GM12878 (cell line): Measurements from ENCODE around the gene MOK. TPM values are rescaled to one million over a fixed set of nuclear protein-coding genes. Genes with fewer than 3 reads are reported as not detected.

Experiments used
- ATAC-seq: fragments of 200-7000 bp; cut with Tn5 transposase; 3 replicates; pipeline ENCODE4 v1.9.1; 2020; ENCODE audit warnings: mild to moderate bottlenecking, moderate library complexity
- BruUV-seq: library from RNA; stranded (reverse); fragments of 400-500 nt; replicated peaks from 2 replicates; lab custom pipeline; 2021; lab: Mats Ljungman, UMichigan
- CTCF ChIA-PET: fragments of 300-600 bp; sonication (Branson Sonifier 250); formaldehyde crosslinking; extraction: SDS; loops from one replicate; lab custom pipeline; 2021; ENCODE audit warnings: inconsistent platforms; lab: Yijun Ruan, JAX
- POLR2A ChIA-PET: fragments of 350-600 bp; formaldehyde crosslinking; extraction: SDS; loops from one replicate; lab custom pipeline; 2021; ENCODE audit warnings: inconsistent platforms; lab: Charles Lee
- RAD21 ChIA-PET: fragments of 300-600 bp; sonication (Branson Sonifier 250); formaldehyde crosslinking; loops from one replicate; lab custom pipeline; 2023; ENCODE audit warnings: antibody characterized with exemption; ENCODE audit not compliant: unreplicated experiment; lab: Charles Lee
- SMC1A ChIA-PET: fragments of 300-600 bp; sonication (Branson Sonifier 250); formaldehyde crosslinking; loops from one replicate; lab custom pipeline; 2023; ENCODE audit not compliant: unreplicated experiment, uncharacterized antibody; lab: Charles Lee
- DNase-seq: peaks from one replicate; pipeline ENCODE4 v3.0.0-alpha.2; 2011; ENCODE audit warnings: low read depth, low spot score
- FAIRE-seq: peaks from 3 replicates; lab custom pipeline; 2011; peaks lifted over from hg19 to GRCh38; lab: Jason Lieb, UNC
- H2AFZ ChIP-seq: 2 replicates; pipeline ENCODE4 v1.6.0; 2011; ENCODE audit warnings: low read depth, low read length, control low read depth; ENCODE audit not compliant: control insufficient read depth
- H3K27ac ChIP-seq: 2 replicates; pipeline ENCODE4 v1.5.1; 2011; ENCODE audit warnings: control low read depth; ENCODE audit not compliant: control insufficient read depth, insufficient read depth
- H3K27me3 ChIP-seq, 2 experiments: replicated peaks in 1 of 2; 2 replicates each; pipeline versions ENCODE4 v1.6.0 to v1.6.1; 2011; ENCODE audit warnings: low read length in 1 of 2; ENCODE audit not compliant: control insufficient read depth in 2 of 2, insufficient read depth in 2 of 2
- H3K36me3 ChIP-seq, 2 experiments: 2 replicates each; pipeline ENCODE4 v1.5.1; 2011; ENCODE audit warnings: low read length in 1 of 2; ENCODE audit not compliant: control insufficient read depth in 2 of 2, insufficient read depth in 2 of 2
- H3K4me1 ChIP-seq: 2 replicates; pipeline ENCODE4 v1.6.1; 2011; ENCODE audit warnings: mild to moderate bottlenecking, low read length, moderate library complexity, mixed read lengths; ENCODE audit not compliant: control insufficient read depth, insufficient read depth
- H3K4me2 ChIP-seq: 2 replicates; pipeline ENCODE4 v1.6.0; 2011; ENCODE audit warnings: control low read depth; ENCODE audit not compliant: control insufficient read depth, insufficient read depth
- H3K4me3 ChIP-seq: fragments of 200-600 bp; sonication (generic); 2 replicates; pipeline ENCODE4 v1.5.1; 2016
- H3K79me2 ChIP-seq: 2 replicates; pipeline ENCODE4 v1.6.0; 2011; ENCODE audit warnings: low read length; ENCODE audit not compliant: control insufficient read depth, insufficient read depth
- H3K9ac ChIP-seq: 2 replicates; pipeline ENCODE4 v1.8.0; 2011; ENCODE audit warnings: low read length, control low read depth, mixed read lengths; ENCODE audit not compliant: control insufficient read depth, insufficient read depth
- H3K9me3 ChIP-seq: replicated peaks from 3 replicates; pipeline ENCODE4 v1.5.1; 2011; ENCODE audit warnings: mild to moderate bottlenecking, low read length; ENCODE audit not compliant: control insufficient read depth, insufficient read depth
- H4K20me1 ChIP-seq: 2 replicates; pipeline ENCODE4 v1.6.0; 2011; ENCODE audit not compliant: control insufficient read depth, insufficient read depth
- BACH1 ChIP-seq: fragments of 450-650 bp; IDR thresholded peaks from 2 replicates; pipeline ENCODE4 v1.6.1; 2017; ENCODE audit warnings: mild to moderate bottlenecking, borderline replicate concordance
- BHLHE40 ChIP-seq, 2 experiments: fragments of 450-650 bp in 1 of 2; IDR thresholded peaks; 2 replicates each; pipeline ENCODE4 v1.6.1; 2011 to 2017; ENCODE audit warnings: low read depth in 2 of 2, borderline replicate concordance in 1 of 2, improper control_type of control experiment in 1 of 2, low read length in 1 of 2, mild to moderate bottlenecking in 1 of 2
- CEBPB ChIP-seq, 2 experiments: fragments of 150-350 bp in 1 of 2; IDR thresholded peaks; 2 replicates each; pipeline ENCODE4 v1.6.1; 2012 to 2014; ENCODE audit warnings: low read depth in 2 of 2, low read length in 2 of 2, borderline replicate concordance in 1 of 2, inconsistent platforms in 1 of 2
- CHD4 ChIP-seq: fragments of 200-600 bp; sonication (generic); IDR thresholded peaks from 2 replicates; pipeline ENCODE4 v1.6.1; 2016; ENCODE audit warnings: mild to moderate bottlenecking
- EZH2 ChIP-seq: IDR thresholded peaks from 2 replicates; pipeline ENCODE4 v1.6.1; 2012; ENCODE audit warnings: low read depth, mild to moderate bottlenecking, control low read depth, inconsistent platforms, low read length, borderline replicate concordance; ENCODE audit not compliant: control insufficient read depth
- IRF4 ChIP-seq: IDR thresholded peaks from 2 replicates; pipeline ENCODE4 v1.6.1; 2011; ENCODE audit warnings: low read depth, low read length
- NFYB ChIP-seq: IDR thresholded peaks from 2 replicates; pipeline ENCODE4 v1.6.1; 2011; ENCODE audit warnings: low read depth, mild to moderate bottlenecking, low read length, improper control_type of control experiment, moderate library complexity; ENCODE audit not compliant: insufficient read depth
- POLR2AphosphoS5 ChIP-seq: IDR thresholded peaks from 2 replicates; pipeline ENCODE4 v1.6.1; 2011; ENCODE audit warnings: mild to moderate bottlenecking, low read length, inconsistent platforms
- ZBED1 ChIP-seq: IDR thresholded peaks from 2 replicates; pipeline ENCODE4 v1.6.1; 2016; ENCODE audit warnings: borderline replicate concordance
- WGBS: methylation state at CpG from one replicate; pipeline ENCODE4 v1.1.6; 2016; ENCODE audit warnings: low lambda C conversion rate; ENCODE audit not compliant: insufficient replicate concordance, insufficient coverage; ENCODE audit errors: missing lambda C conversion rate; 5-methylcytosine and 5-hydroxymethylcytosine counted together
- in situ Hi-C: fragments of 300-500 bp; cut with MboI; formaldehyde crosslinking; loops from 9 replicates; pipeline ENCODE4 v1.14.3; 2018; ENCODE audit warnings: mixed read lengths
- intact Hi-C: fragments of 100-400 bp; cut with micrococcal nuclease; formaldehyde crosslinking; loops from one replicate; pipeline ENCODE4 v1.14.2; 2022; ENCODE audit not compliant: unreplicated experiment
- polyA plus RNA-seq, 11 experiments: library from polyadenylated mRNA; depleted of rRNA in 4 of 11; unstranded in 6 of 11; stranded (reverse) in 5 of 11; fragments of >200 nt; fragmentation: Nextera tagmentation in 4 of 11; fragmentation: Illumina TruSeq in 1 of 11; extraction: Ambion mirVana in 4 of 11; extraction: Trizol in 1 of 11; gene quantifications; 1 replicate in 1 of 11; 2 replicates in 10 of 11; pipeline versions ENCODE4 v1.2.1 to v1.2.3, GENCODE V29; 2011 to 2016; ENCODE audit warnings: inconsistent platforms in 2 of 11, missing spikeins in 2 of 11, low read depth in 1 of 11
- total RNA-seq, 4 experiments: library from RNA; depleted of rRNA in 3 of 4; stranded (reverse); fragments of >200 nt in 3 of 4; fragmentation: Illumina TruSeq in 1 of 4; extraction: Trizol in 1 of 4; gene quantifications; 2 replicates each; pipeline versions ENCODE4 v1.2.1 to v1.2.3, GENCODE V29; 2013 to 2021
- TF ChIP-seq, protein P1 (sequence below): fragments of 450-650 bp; IDR thresholded peaks from 2 replicates; pipeline ENCODE4 v1.6.1; 2017; ENCODE audit warnings: low read depth, mild to moderate bottlenecking, moderate library complexity

Gene MOK
- total and polyA plus RNA-seq, 10 of the 15 experiments (the other 5 are each of a cell fraction or from before 2014, with no cell fraction given), result 0.10 to 3.0 (median 1.4) TPM

GRCh38 chr14:102321456-102322422, 16.8 kb upstream of the MOK start:
- no peak for DNase-seq
- H3K9ac ChIP-seq, result no peak overlapping the region
- peaks cover 0 to 3% of the 10 kb centered on the region in 2 experiments; a peak in 1 of 4 replicates for H3K36me3 ChIP-seq
- intact Hi-C loops (no loop called here), in situ Hi-C loops (loop anchor here (25.0 kb wide), 1 partner anchor 559 kb away; the partner anchor contains the start of gene PPP2R5C)
- 98% methylated on average over 12 of the region's 12 CpGs for WGBS
- ChIA-PET SMC1A (interaction anchor here (0.8 to 1.6 kb wide), 4 partner anchors 17 to 355 kb away, joined by 3 read pairs; partner anchors contain the start of gene MOK), RAD21 (interaction anchor here (0.6 to 0.7 kb wide), 2 partner anchors 194 to 333 kb away, joined by 3 read pairs; no protein-coding TSS in a partner anchor), POLR2A (no interaction called here), CTCF (interaction anchor here (0.5 to 0.8 kb wide), 4 partner anchors 14 to 350 kb away, joined by 3 to 4 read pairs (median 3); no protein-coding TSS in a partner anchor)
- H3K27ac ChIP-seq, result no peak overlapping the region
- BruUV-seq, result no TSS peak
- H3K4me3 ChIP-seq, result no peak overlapping the region
- H2AFZ ChIP-seq, result no peak overlapping the region
- no peaks in the 10 kb centered on the region for H3K27me3 ChIP-seq
- no peaks in the 10 kb centered on the region for H4K20me1 ChIP-seq
- no peak for TF ChIP-seq EZH2
- no peak for TF ChIP-seq CHD4
- no peak for TF ChIP-seq BACH1
- no peak for TF ChIP-seq IRF4
- TF ChIP-seq POLR2AphosphoS5, result no peak
- no peak for TF ChIP-seq NFYB
- no peak for TF ChIP-seq CEBPB (IDR thresholded peaks at IDR 0.05; ENCODE audit: borderline replicate concordance in 1 of 2, low read depth in 2 of 2, low read length in 2 of 2)
- TF ChIP-seq ZBED1, result no peak
- TF ChIP-seq, protein P1, sequence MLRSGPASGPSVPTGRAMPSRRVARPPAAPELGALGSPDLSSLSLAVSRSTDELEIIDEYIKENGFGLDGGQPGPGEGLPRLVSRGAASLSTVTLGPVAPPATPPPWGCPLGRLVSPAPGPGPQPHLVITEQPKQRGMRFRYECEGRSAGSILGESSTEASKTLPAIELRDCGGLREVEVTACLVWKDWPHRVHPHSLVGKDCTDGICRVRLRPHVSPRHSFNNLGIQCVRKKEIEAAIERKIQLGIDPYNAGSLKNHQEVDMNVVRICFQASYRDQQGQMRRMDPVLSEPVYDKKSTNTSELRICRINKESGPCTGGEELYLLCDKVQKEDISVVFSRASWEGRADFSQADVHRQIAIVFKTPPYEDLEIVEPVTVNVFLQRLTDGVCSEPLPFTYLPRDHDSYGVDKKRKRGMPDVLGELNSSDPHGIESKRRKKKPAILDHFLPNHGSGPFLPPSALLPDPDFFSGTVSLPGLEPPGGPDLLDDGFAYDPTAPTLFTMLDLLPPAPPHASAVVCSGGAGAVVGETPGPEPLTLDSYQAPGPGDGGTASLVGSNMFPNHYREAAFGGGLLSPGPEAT, result no peak
- TF ChIP-seq BHLHE40 (IDR thresholded peaks at IDR 0.05; ENCODE audit: borderline replicate concordance in 1 of 2, low read depth in 2 of 2, low read length in 1 of 2), result no peak
- no peak for FAIRE-seq
- no peaks in the 10 kb centered on the region for H3K9me3 ChIP-seq
- H3K4me1 ChIP-seq, result peaks cover 18% of the 10 kb centered on the region
- ATAC-seq, result no peak
- H3K79me2 ChIP-seq, result peaks cover 14% of the 10 kb centered on the region
- H3K4me2 ChIP-seq, result peak overlapping the region; percentile 30; the same call in 1 of the 2 replicates
